ENCODE results near the gene NEGR1.

The NEGR1 gene

DNA sequence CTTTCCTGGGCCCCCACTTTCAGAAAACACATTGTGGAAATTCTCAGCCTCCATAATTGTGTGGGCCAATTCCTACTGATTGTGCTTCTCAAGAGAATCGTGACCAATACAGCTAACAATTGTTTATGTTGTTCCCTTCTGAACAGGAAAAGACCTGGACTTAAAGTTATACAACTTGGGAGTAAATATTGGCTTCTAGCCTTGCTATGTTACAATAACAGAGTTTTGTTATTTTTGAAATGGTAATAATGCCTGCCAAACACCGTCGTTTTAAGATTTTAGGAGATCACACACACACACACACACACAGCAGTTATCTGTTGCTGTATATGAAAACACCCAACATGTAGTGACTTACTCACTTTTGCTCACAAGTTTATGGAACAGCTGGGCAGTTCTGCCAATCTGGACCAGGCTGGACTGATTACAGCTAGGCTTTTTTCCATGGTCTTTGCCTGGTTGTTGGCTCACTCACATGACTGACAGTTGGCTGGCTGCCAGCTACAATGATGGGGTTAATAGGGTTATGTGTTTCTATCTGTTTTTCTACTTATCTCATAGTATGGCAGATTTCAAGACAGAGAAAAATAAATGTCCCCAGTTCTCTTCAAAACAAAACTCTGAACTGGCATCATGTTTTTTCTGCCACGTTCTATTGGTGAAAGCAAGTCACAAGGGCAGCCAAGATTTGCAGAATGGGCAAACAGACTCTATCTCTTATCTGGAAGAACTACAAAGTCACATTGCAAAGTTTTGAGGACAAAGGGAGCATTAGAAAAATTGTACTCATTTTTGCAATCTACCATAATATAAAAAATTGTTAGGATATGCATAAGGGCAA, 447.5 kb downstream of the NEGR1 start:
- no peak overlapping the region for H3K9ac ChIP-seq (ENCODE audit: low read length)
- peak overlapping the region; percentile 29 for H3K4me2 ChIP-seq (ENCODE audit: low read length)
- H3K4me1 ChIP-seq (ENCODE audit: low read length) = peaks cover 26% of the 10 kb centered on the region
- TF ChIP-seq EZH2phosphoT487 (IDR thresholded peaks at IDR 0.05; ENCODE audit: low read depth) = no peak
- TF ChIP-seq, protein P1, sequence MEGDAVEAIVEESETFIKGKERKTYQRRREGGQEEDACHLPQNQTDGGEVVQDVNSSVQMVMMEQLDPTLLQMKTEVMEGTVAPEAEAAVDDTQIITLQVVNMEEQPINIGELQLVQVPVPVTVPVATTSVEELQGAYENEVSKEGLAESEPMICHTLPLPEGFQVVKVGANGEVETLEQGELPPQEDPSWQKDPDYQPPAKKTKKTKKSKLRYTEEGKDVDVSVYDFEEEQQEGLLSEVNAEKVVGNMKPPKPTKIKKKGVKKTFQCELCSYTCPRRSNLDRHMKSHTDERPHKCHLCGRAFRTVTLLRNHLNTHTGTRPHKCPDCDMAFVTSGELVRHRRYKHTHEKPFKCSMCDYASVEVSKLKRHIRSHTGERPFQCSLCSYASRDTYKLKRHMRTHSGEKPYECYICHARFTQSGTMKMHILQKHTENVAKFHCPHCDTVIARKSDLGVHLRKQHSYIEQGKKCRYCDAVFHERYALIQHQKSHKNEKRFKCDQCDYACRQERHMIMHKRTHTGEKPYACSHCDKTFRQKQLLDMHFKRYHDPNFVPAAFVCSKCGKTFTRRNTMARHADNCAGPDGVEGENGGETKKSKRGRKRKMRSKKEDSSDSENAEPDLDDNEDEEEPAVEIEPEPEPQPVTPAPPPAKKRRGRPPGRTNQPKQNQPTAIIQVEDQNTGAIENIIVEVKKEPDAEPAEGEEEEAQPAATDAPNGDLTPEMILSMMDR (IDR thresholded peaks at IDR 0.05; ENCODE audit: low read depth, low read length) = no peak
- H3K27me3 ChIP-seq (ENCODE audit: low read depth, low read length) = no peaks in the 10 kb centered on the region
- H3K79me2 ChIP-seq (ENCODE audit: low read length) = no peaks in the 10 kb centered on the region
- no peaks in the 10 kb centered on the region for H3K36me3 ChIP-seq (replicated peaks; ENCODE audit: low read depth, low read length)
- H3K9me3 ChIP-seq (ENCODE audit: insufficient read depth, low read length) = no peaks in the 10 kb centered on the region
- peak overlapping the region; percentile 31 for H3K27ac ChIP-seq (ENCODE audit: low read length)
- no peaks in the 10 kb centered on the region for H4K20me1 ChIP-seq (ENCODE audit: insufficient read depth, low read length)
- H3K4me3 ChIP-seq (ENCODE audit: low read length) = no peak overlapping the region
- H2AFZ ChIP-seq (ENCODE audit: low read depth, low read length) = no peak overlapping the region

DNA sequence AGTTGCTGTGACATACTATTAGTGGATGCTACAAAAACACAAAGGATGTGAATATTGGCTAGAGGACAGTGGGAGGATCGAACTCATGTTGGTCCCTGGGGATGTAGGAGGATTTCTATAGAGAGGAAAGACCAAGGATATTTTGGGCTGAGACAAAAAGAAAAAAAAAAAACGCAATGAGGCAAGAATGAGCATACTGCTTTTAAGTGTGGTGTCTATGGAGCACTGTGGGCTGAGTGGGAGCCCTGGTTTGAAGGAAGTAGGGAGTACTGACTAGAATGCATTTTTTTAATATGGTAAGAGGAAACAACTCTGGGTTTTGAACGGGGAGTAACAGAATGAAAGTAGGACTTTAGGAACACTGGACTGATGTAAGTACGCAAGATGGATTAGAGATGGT, 450.7 kb downstream of the NEGR1 start:
- H2AFZ ChIP-seq (ENCODE audit: low read depth, low read length) = no peak overlapping the region
- H4K20me1 ChIP-seq (ENCODE audit: insufficient read depth, low read length) = no peaks in the 10 kb centered on the region
- no peak overlapping the region for H3K27ac ChIP-seq (ENCODE audit: low read length)
- no peak overlapping the region for H3K4me3 ChIP-seq (ENCODE audit: low read length)
- no peaks in the 10 kb centered on the region for H3K79me2 ChIP-seq (ENCODE audit: low read length)
- H3K4me1 ChIP-seq (ENCODE audit: low read length) = peaks cover 20% of the 10 kb centered on the region
- H3K36me3 ChIP-seq (replicated peaks; ENCODE audit: low read depth, low read length) = no peaks in the 10 kb centered on the region
- H3K27me3 ChIP-seq (ENCODE audit: low read depth, low read length) = no peaks in the 10 kb centered on the region
- no peak for TF ChIP-seq EZH2phosphoT487 (IDR thresholded peaks at IDR 0.05; ENCODE audit: low read depth)
- TF ChIP-seq, protein P1 (IDR thresholded peaks at IDR 0.05; ENCODE audit: low read depth, low read length) = no peak
- no peak overlapping the region for H3K4me2 ChIP-seq (ENCODE audit: low read length)
- H3K9me3 ChIP-seq (ENCODE audit: insufficient read depth, low read length) = no peaks in the 10 kb centered on the region
- no peak overlapping the region for H3K9ac ChIP-seq (ENCODE audit: low read length)

DNA sequence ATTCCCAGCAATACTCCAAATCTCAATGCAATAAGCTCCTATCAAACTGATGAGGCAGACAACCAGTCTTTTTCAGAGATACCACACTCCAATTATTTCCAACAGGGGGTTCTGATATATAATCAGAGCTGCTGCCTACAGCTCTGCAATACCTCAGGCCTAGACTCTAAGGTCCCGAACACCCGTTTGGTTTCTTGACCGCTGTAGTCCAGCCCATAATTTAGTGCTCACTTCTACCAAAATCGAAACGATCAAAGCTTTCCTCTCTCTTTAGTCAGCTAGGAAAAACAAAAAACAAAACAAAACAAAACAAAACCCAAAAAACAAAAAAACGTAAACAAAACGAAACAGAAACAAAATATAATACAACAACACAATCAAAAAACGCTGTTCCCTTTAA, 453.0 kb downstream of the NEGR1 start:
- H3K9ac ChIP-seq (ENCODE audit: low read length) = no peak overlapping the region
- H3K9me3 ChIP-seq (ENCODE audit: insufficient read depth, low read length) = no peaks in the 10 kb centered on the region
- no peak for TF ChIP-seq EZH2phosphoT487 (IDR thresholded peaks at IDR 0.05; ENCODE audit: low read depth)
- TF ChIP-seq, protein P1 (IDR thresholded peaks at IDR 0.05; ENCODE audit: low read depth, low read length) = no peak
- no peaks in the 10 kb centered on the region for H3K4me1 ChIP-seq (ENCODE audit: low read length)
- no peak overlapping the region for H3K27ac ChIP-seq (ENCODE audit: low read length)
- H3K27me3 ChIP-seq (ENCODE audit: low read depth, low read length) = no peaks in the 10 kb centered on the region
- H3K4me2 ChIP-seq (ENCODE audit: low read length) = no peak overlapping the region
- no peak overlapping the region for H2AFZ ChIP-seq (ENCODE audit: low read depth, low read length)
- H3K79me2 ChIP-seq (ENCODE audit: low read length) = no peaks in the 10 kb centered on the region
- no peaks in the 10 kb centered on the region for H3K36me3 ChIP-seq (replicated peaks; ENCODE audit: low read depth, low read length)
- no peak overlapping the region for H3K4me3 ChIP-seq (ENCODE audit: low read length)
- no peaks in the 10 kb centered on the region for H4K20me1 ChIP-seq (ENCODE audit: insufficient read depth, low read length)

DNA sequence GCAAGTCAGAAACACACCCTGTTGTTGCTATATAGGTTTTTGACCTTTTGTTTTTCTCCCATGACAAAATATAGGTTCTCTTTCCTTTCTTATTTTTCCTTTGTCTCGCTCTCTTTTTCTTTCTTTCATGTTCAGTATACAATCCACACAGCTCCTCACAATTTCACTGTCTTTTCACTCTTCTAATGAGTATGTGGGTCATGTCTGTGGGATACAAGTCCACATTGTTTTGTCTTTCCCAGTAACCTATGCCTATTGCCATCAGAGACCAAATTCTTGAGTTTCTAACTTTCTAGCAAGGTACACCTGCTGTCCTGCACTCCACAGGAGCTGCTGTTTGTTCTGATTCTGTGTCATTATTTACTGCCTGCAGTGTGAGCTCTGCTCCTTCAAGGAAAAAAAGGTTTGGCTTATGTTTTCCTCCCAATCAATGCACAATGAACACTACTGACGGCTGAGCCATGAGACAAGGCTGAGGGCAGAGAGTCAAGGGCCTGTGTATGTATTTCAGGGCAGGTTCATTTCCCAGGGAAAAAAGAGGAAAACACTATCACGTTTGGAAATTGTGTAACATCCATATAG, 453.8 kb downstream of the NEGR1 start:
- Histone ChIP-seq H3K4me2 (ENCODE audit: low read length) (no peak overlapping the region), H3K79me2 (ENCODE audit: low read length) (no peaks in the 10 kb centered on the region), H3K9me3 (ENCODE audit: insufficient read depth, low read length) (no peaks in the 10 kb centered on the region), H3K4me1 (ENCODE audit: low read length) (no peaks in the 10 kb centered on the region), H2AFZ (ENCODE audit: low read depth, low read length) (no peak overlapping the region), H3K4me3 (ENCODE audit: low read length) (no peak overlapping the region), H3K27me3 (ENCODE audit: low read depth, low read length) (no peaks in the 10 kb centered on the region), H3K9ac (ENCODE audit: low read length) (no peak overlapping the region), H3K27ac (ENCODE audit: low read length) (no peak overlapping the region), H3K36me3 (replicated peaks; ENCODE audit: low read depth, low read length) (no peaks in the 10 kb centered on the region), H4K20me1 (ENCODE audit: insufficient read depth, low read length) (no peaks in the 10 kb centered on the region)
- no peak for TF ChIP-seq EZH2phosphoT487 (IDR thresholded peaks at IDR 0.05; ENCODE audit: low read depth)
- TF ChIP-seq, protein P1 (IDR thresholded peaks at IDR 0.05; ENCODE audit: low read depth, low read length) = no peak
